ENCODE measurements around the gene DEPDC5.

DNA sequence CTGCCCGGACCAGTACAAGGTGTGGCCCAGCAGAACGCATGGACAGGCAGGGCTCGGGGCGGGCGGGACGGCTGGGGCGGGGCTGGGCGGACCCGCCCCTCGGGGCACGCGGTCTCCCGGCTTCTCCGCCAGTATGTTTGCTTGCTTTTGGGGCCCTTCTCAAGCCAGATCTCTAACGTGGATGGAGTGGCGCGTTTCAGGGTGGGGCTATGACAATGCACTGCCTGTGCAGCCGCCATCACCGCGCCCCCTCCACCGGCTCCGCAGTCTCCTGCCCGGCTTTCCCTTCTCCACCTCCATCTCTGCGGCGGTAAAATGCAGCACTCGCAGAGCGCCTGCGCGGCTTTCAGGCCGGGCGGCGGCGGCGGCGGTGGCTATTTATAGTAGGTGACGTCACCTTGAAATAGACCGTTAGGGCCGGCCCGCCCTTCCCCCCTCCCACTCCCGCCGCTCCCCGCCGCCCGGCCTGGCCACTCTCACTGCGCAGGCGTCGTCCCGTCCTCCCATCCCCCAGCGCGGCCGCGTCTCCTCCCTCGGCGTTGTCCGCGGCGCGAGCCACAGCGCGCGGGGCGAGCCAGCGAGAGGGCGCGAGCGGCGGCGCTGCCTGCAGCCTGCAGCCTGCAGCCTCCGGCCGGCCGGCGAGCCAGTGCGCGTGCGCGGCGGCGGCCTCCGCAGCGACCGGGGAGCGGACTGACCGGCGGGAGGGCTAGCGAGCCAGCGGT, 190.3 kb downstream of the DEPDC5 start, which contains the start of gene YWHAH:
- TF ChIP-seq POLR2A (IDR thresholded peaks at IDR 0.05; ENCODE audit: low read depth, low read length) (peak; percentile 97), POLR2AphosphoS5 (IDR thresholded peaks at IDR 0.05; ENCODE audit: low read depth, low read length) (peak; percentile 88), TAF1 (IDR thresholded peaks at IDR 0.05; ENCODE audit: borderline replicate concordance, low read depth, low read length) (peak; percentile 80; the same call in 1 of the 2 replicates)
